Skeletal muscle tissue (tissue), 4 donors: Measurements from ENCODE around the gene ERCC2. TPM values are rescaled to one million over a fixed set of nuclear protein-coding genes. Genes with fewer than 3 reads are reported as not detected.

Source experiments
- H3K27ac ChIP-seq: one replicate; pipeline ENCODE4 v1.7.0; 2013; ENCODE audit warnings: mild to moderate bottlenecking, low read depth, low read length, inconsistent platforms
- H3K27me3 ChIP-seq, 3 donors: one replicate each; pipeline ENCODE4 v1.7.0; 2013; ENCODE audit warnings: low read length in 3 of 3; ENCODE audit not compliant: control insufficient read depth in 3 of 3, insufficient read depth in 3 of 3
- H3K36me3 ChIP-seq, 3 donors: one replicate each; pipeline ENCODE4 v1.7.0; 2013; ENCODE audit warnings: low read length in 3 of 3; ENCODE audit not compliant: control insufficient read depth in 3 of 3, insufficient read depth in 3 of 3
- H3K4me1 ChIP-seq, 3 donors: one replicate each; pipeline ENCODE4 v1.7.0; 2013; ENCODE audit warnings: low read length in 3 of 3, mild to moderate bottlenecking in 3 of 3; ENCODE audit not compliant: control insufficient read depth in 3 of 3, insufficient read depth in 3 of 3
- H3K4me3 ChIP-seq, 3 donors: one replicate each; pipeline ENCODE4 v1.7.0; 2013; ENCODE audit warnings: low read length in 3 of 3
- H3K9ac ChIP-seq, 3 donors: one replicate each; pipeline ENCODE4 v1.7.0; 2013; ENCODE audit warnings: low read length in 3 of 3, mild to moderate bottlenecking in 3 of 3, moderate library complexity in 2 of 3, low read depth in 1 of 3
- H3K9me3 ChIP-seq, 3 donors: one replicate each; pipeline ENCODE4 v1.7.0; 2013; ENCODE audit warnings: low read length in 3 of 3; ENCODE audit not compliant: control insufficient read depth in 3 of 3
- total RNA-seq: library from RNA; depleted of rRNA; stranded (reverse); fragments of >200 nt; gene quantifications from one replicate; pipeline ENCODE4 v1.2.3, GENCODE V29; 2014
- donor health status: Osteomylitis.

ERCC2 gene
- total RNA-seq, 1 donor from 2014 or later: 7.3 TPM

GRCh38 chr19:45376045-45376724 lies 5.8 kb upstream of the ERCC2 start:
- Histone ChIP-seq H3K4me1 (peaks cover 0 to 2% (median 0%) of the 10 kb centered on the region in 3 donors), H3K27ac (no peak overlapping the region)

GRCh38 chr19:45368737-45369340 lies 1.5 kb downstream of the ERCC2 start:
- Histone ChIP-seq H3K4me1 (peaks cover 3 to 7% (median 4%) of the 10 kb centered on the region in 3 donors), H3K27ac (no peak overlapping the region), H3K36me3 (peaks cover 0 to 6% (median 3%) of the 10 kb centered on the region in 3 donors), H3K4me3 (no peak overlapping the region), H3K9me3 (no peaks in the 10 kb centered on the region), H3K9ac (no peak overlapping the region), H3K27me3 (no peaks in the 10 kb centered on the region)

More at GRCh38 chr19:45376045-45376724, 5.8 kb upstream of the ERCC2 start:
- no peaks in the 10 kb centered on the region for H3K27me3 ChIP-seq
- H3K9ac ChIP-seq: no peak overlapping the region
- no peaks in the 10 kb centered on the region for H3K9me3 ChIP-seq
- no peak overlapping the region for H3K4me3 ChIP-seq
- no peaks in the 10 kb centered on the region for H3K36me3 ChIP-seq

GRCh38 chr19:45368127-45368526 lies 2.2 kb downstream of the ERCC2 start:
- Histone ChIP-seq H3K9ac (no peak overlapping the region), H3K4me1 (peaks cover 3 to 7% (median 4%) of the 10 kb centered on the region in 3 donors), H3K36me3 (peaks cover 0 to 6% (median 3%) of the 10 kb centered on the region in 3 donors), H3K9me3 (no peaks in the 10 kb centered on the region), H3K27me3 (no peaks in the 10 kb centered on the region), H3K27ac (no peak overlapping the region), H3K4me3 (no peak overlapping the region)

GRCh38 chr19:45364696-45365095 lies 5.7 kb downstream of the ERCC2 start:
- H3K4me3 ChIP-seq: no peak overlapping the region
- no peaks in the 10 kb centered on the region for H3K27me3 ChIP-seq
- no peak overlapping the region for H3K9ac ChIP-seq
- no peaks in the 10 kb centered on the region for H3K4me1 ChIP-seq
- H3K27ac ChIP-seq: no peak overlapping the region
- H3K36me3 ChIP-seq: peaks cover 14 to 23% (median 17%) of the 10 kb centered on the region in 3 donors
- H3K9me3 ChIP-seq: no peaks in the 10 kb centered on the region

GRCh38 chr19:45363861-45364459 lies 6.4 kb downstream of the ERCC2 start:
- Histone ChIP-seq H3K4me1 (no peaks in the 10 kb centered on the region), H3K27me3 (no peaks in the 10 kb centered on the region), H3K36me3 (peaks cover 17 to 23% (median 19%) of the 10 kb centered on the region in 3 donors)

GRCh38 chr19:45362291-45362690 lies 8.1 kb downstream of the ERCC2 start:
- Histone ChIP-seq H3K36me3 (peaks cover 17 to 23% (median 21%) of the 10 kb centered on the region in 3 donors), H3K27me3 (no peaks in the 10 kb centered on the region), H3K27ac (no peak overlapping the region)

More at GRCh38 chr19:45363861-45364459, 6.4 kb downstream of the ERCC2 start:
- H3K9ac ChIP-seq: no peak overlapping the region
- H3K9me3 ChIP-seq: no peaks in the 10 kb centered on the region
- H3K4me3 ChIP-seq: no peak overlapping the region
- H3K27ac ChIP-seq: no peak overlapping the region

GRCh38 chr19:45361608-45362007 lies 8.8 kb downstream of the ERCC2 start:
- no peak overlapping the region for H3K4me3 ChIP-seq
- H3K4me1 ChIP-seq: no peaks in the 10 kb centered on the region
- peaks cover 17 to 27% (median 22%) of the 10 kb centered on the region in 3 donors for H3K36me3 ChIP-seq
- H3K27ac ChIP-seq: no peak overlapping the region
- no peaks in the 10 kb centered on the region for H3K27me3 ChIP-seq
- H3K9ac ChIP-seq: no peak overlapping the region
- no peaks in the 10 kb centered on the region for H3K9me3 ChIP-seq

More at GRCh38 chr19:45362291-45362690, 8.1 kb downstream of the ERCC2 start:
- no peak overlapping the region for H3K9ac ChIP-seq
- no peaks in the 10 kb centered on the region for H3K9me3 ChIP-seq
- H3K4me3 ChIP-seq: no peak overlapping the region
- H3K4me1 ChIP-seq: no peaks in the 10 kb centered on the region

GRCh38 chr19:45358213-45358792 lies 12.1 kb downstream of the ERCC2 start:
- no peak overlapping the region for H3K4me3 ChIP-seq
- H3K36me3 ChIP-seq: peaks cover 31 to 39% (median 35%) of the 10 kb centered on the region in 3 donors
- H3K9me3 ChIP-seq: no peaks in the 10 kb centered on the region
- no peak overlapping the region for H3K27ac ChIP-seq
- H3K9ac ChIP-seq: no peak overlapping the region
- no peaks in the 10 kb centered on the region for H3K27me3 ChIP-seq
- no peaks in the 10 kb centered on the region for H3K4me1 ChIP-seq

- H3K9me3 ChIP-seq: no peaks in the 10 kb centered on the region
- no peaks in the 10 kb centered on the region for H3K27me3 ChIP-seq
- no peak overlapping the region for H3K9ac ChIP-seq
- no peak overlapping the region for H3K27ac ChIP-seq
- peaks cover 30 to 41% (median 34%) of the 10 kb centered on the region in 3 donors for H3K36me3 ChIP-seq
- no peak overlapping the region for H3K4me3 ChIP-seq
- no peaks in the 10 kb centered on the region for H3K4me1 ChIP-seq
These were observed 13.0 kb downstream of the ERCC2 start for GRCh38 chr19:45357445-45357783.
